HFF-Myc (cell line): ENCODE data around the gene UBE2D2.

ENCODE experiments used
- DNase-seq: peaks from one replicate; pipeline ENCODE4 v3.0.0-alpha.2; 2011; ENCODE audit warnings: low read depth; ENCODE audit errors: extremely low read depth
- H3K4me3 ChIP-seq: replicated peaks from 2 replicates; pipeline ENCODE4 v1.5.1; 2011; ENCODE audit warnings: low read depth, mild to moderate bottlenecking, control low read depth, low read length
- TF ChIP-seq, protein P1 (sequence below): IDR thresholded peaks from 2 replicates; pipeline ENCODE4 v1.5.1; 2012; ENCODE audit warnings: mild to moderate bottlenecking, low read depth, low read length, control low read depth; ENCODE audit errors: missing control alignments

UBE2D2 gene

DNA sequence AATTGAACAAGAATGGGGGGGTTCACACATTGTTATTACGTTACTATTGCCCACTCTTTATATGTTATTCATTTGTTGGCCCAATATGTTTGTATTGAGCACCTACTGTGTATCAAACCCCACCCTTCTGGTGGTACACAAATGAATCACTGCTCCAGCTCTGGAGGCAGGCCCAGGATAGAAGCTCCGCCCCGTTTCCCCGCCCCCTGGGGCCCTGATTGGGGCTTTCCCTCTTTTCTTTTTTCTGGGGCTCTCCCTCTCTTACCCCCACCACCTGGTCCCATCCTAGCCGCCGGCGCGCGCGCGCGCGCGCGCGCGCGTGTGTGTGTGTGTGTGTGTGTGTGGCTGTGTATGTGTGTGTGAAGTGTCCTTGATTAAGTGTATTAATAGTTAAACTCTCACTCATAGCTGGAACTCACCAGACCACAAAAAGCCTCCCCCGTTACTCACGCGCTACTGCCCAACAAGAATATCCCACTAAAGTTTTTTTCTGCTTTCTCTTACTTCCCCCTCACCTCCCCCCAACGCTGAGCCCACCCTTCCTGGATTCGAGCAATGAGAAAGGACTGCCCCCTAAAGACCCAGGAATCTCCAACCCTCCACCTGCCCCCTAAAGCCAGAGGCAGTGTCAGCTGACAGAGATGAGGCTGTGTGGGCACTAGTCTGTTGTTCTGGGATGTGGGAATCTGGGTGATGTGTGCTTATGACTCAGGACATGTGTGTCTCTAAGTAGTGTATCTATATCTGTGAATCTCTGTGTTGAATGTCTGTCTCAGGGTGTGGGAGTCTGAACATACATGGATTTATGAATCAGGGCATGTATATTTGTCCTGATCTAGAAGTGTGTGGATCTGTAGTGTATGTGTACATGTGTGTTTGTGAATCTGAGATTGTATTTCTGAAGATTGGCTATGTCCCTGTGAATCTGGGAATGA is 91.0 kb downstream of the UBE2D2 start:
- no peak for DNase-seq
- H3K4me3 ChIP-seq: peak overlapping the region; percentile 29
- TF ChIP-seq, protein P1, sequence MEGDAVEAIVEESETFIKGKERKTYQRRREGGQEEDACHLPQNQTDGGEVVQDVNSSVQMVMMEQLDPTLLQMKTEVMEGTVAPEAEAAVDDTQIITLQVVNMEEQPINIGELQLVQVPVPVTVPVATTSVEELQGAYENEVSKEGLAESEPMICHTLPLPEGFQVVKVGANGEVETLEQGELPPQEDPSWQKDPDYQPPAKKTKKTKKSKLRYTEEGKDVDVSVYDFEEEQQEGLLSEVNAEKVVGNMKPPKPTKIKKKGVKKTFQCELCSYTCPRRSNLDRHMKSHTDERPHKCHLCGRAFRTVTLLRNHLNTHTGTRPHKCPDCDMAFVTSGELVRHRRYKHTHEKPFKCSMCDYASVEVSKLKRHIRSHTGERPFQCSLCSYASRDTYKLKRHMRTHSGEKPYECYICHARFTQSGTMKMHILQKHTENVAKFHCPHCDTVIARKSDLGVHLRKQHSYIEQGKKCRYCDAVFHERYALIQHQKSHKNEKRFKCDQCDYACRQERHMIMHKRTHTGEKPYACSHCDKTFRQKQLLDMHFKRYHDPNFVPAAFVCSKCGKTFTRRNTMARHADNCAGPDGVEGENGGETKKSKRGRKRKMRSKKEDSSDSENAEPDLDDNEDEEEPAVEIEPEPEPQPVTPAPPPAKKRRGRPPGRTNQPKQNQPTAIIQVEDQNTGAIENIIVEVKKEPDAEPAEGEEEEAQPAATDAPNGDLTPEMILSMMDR: no peak

GRCh38 chr5:139652788-139653241 is 91.7 kb downstream of the UBE2D2 start:
- TF ChIP-seq, protein P1: no peak
- no peak for DNase-seq
- peak overlapping the region; percentile 29 for H3K4me3 ChIP-seq

DNA sequence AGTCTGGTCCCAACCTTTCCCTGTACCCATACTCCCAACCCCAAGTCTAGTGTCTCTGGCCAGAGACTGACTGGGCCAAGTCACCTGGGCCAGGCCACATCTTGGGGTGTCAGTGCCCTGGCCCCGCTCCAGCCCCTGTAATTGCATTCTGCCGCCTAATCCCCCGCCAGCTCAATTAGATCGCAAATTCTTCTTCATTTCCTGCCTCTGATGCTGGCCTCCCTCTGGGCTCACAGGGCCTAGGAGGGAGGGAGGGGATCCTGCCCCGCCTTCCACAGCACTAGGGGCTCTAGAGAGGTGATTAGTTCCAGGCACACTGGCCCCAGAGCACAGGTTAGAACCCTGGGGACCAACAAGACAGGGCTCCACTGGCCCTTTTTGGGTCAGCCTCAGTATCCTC is 92.5 kb downstream of the UBE2D2 start:
- no peak for DNase-seq
- no peak overlapping the region for H3K4me3 ChIP-seq
- TF ChIP-seq, protein P1: no peak

- DNase-seq: no peak
- no peak overlapping the region for H3K4me3 ChIP-seq
- TF ChIP-seq, protein P1: no peak
Measured at GRCh38 chr5:139654464-139654863, 93.3 kb downstream of the UBE2D2 start.

GRCh38 chr5:139654871-139655491 is 93.8 kb downstream of the UBE2D2 start:
- TF ChIP-seq, protein P1: no peak
- H3K4me3 ChIP-seq: no peak overlapping the region
- DNase-seq: no peak

- TF ChIP-seq, protein P1: no peak
- no peak for DNase-seq
- H3K4me3 ChIP-seq: no peak overlapping the region
Measured at GRCh38 chr5:139655727-139656271, 94.7 kb downstream of the UBE2D2 start.
